Kidney (tissue), 14 donors: ENCODE measurements around the gene BABAM2. TPM values are rescaled to one million over a fixed set of nuclear protein-coding genes. Genes with fewer than 3 reads are reported as not detected.

Experiments used
- DNase-seq, 5 donors: peaks; one replicate each; pipeline ENCODE4 v3.0.0-alpha.2; 2013 to 2020
- FAIRE-seq: peaks from 2 replicates; lab custom pipeline; 2012; peaks lifted over from hg19 to GRCh38; lab: Jason Lieb, UNC
- H3K27ac ChIP-seq, 2 donors: one replicate each; pipeline ENCODE4 v1.7.0; 2013; ENCODE audit warnings: low read depth in 2 of 2, low read length in 2 of 2, inconsistent platforms in 1 of 2
- H3K27me3 ChIP-seq: one replicate; pipeline ENCODE4 v1.7.1; 2013; ENCODE audit warnings: low read length, inconsistent platforms; ENCODE audit not compliant: control insufficient read depth, insufficient read depth
- H3K36me3 ChIP-seq, 3 donors: one replicate each; pipeline versions ENCODE4 v1.7.0 to v1.7.1; 2013; ENCODE audit warnings: low read length in 3 of 3, control low read depth in 1 of 3, inconsistent platforms in 1 of 3; ENCODE audit not compliant: insufficient read depth in 3 of 3, control insufficient read depth in 2 of 3
- H3K4me1 ChIP-seq, 3 donors: one replicate each; pipeline versions ENCODE4 v1.7.0 to v1.7.1; 2013; ENCODE audit warnings: low read length in 3 of 3, inconsistent platforms in 1 of 3, low read depth in 1 of 3; ENCODE audit not compliant: control insufficient read depth in 2 of 3, insufficient read depth in 2 of 3
- H3K4me3 ChIP-seq, 3 donors: one replicate each; pipeline versions ENCODE4 v1.7.0 to v1.8.1; 2013; ENCODE audit warnings: low read length in 3 of 3, control low read depth in 1 of 3, inconsistent platforms in 1 of 3
- H3K9ac ChIP-seq, 3 donors: one replicate each; pipeline versions ENCODE4 v1.7.0 to v1.7.1; 2013; ENCODE audit warnings: low read length in 3 of 3, control low read depth in 1 of 3, inconsistent platforms in 1 of 3
- H3K9me3 ChIP-seq, 3 donors: one replicate each; pipeline versions ENCODE4 v1.7.0 to v1.7.1; 2013; ENCODE audit warnings: low read length in 3 of 3, control low read depth in 1 of 3, inconsistent platforms in 1 of 3; ENCODE audit not compliant: control insufficient read depth in 2 of 3, insufficient read depth in 1 of 3
- intact Hi-C: fragments of 100-400 bp; cut with DNase I; formaldehyde crosslinking; loops from one replicate; pipeline ENCODE4 v1.11.1; 2022
- polyA plus RNA-seq: library from polyadenylated mRNA; stranded (reverse); fragments of 350-450 nt; fragmentation: Illumina TruSeq; extraction: RNeasy Lipid Tissue Mini Kit (QIAGEN cat#74804); gene quantifications from one replicate; pipeline ENCODE4 v1.2.3, GENCODE V29; 2014; ENCODE audit warnings: low read depth, low replicate concordance; ENCODE audit not compliant: insufficient read depth
- total RNA-seq: library from RNA; stranded (reverse); fragmentation: NEBNext Ultra II Directional; extraction: Animal tissue kit (Norgen Biotek cat#: 25700); gene quantifications from one replicate; pipeline ENCODE4 v1.2.1, GENCODE V29; 2021
- TF ChIP-seq, protein P1 (sequence below): IDR thresholded peaks from 3 replicates; pipeline ENCODE4 v1.5.1; 2012; ENCODE audit warnings: mild to moderate bottlenecking, moderate library complexity, borderline replicate concordance; ENCODE audit not compliant: insufficient read depth; ENCODE audit errors: extremely low read depth
- donor health status: control.
- donor health status: control.
- donor health status: control.
- donor health status: control.
- donor health status: control.
- donor health status: DM: yes; HTN: yes; CAD: no.
- donor health status: Normal renal cell carcinoma (clear cell type).

The BABAM2 gene
- total and polyA plus RNA-seq, 2 donors from 2014 or later: 68.4 to 74.1 TPM

DNA sequence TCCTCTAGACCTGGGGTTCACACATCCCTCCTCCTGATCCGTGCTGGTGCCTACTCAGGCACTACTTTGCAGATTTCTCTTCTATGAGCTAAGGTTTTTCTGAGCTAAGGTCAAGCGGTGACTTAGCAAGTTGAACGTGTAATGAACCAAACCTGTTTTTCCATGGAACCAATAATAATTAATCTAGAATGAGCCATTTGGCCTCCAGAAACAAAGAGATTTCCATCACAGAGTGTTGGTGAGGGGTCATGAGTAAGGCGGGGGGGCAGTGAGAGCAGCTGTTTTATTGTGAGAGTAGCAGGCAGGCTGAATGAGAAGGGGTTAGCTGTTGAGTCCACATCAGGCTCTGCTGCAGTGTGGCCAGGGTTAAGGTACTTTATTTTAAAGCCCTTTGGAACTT is 390.1 kb downstream of the BABAM2 start:
- intact Hi-C loops: no loop called here
- no peak overlapping the region for H3K9ac ChIP-seq
- peak overlapping the region in 1 of 3 donors; percentile 14 for H3K4me3 ChIP-seq
- H3K36me3 ChIP-seq: no peaks in the 10 kb centered on the region
- peak; percentile 64 for FAIRE-seq
- peak in 4 of 5 donors; percentile 64 to 87 (median 74) for DNase-seq
- H3K27me3 ChIP-seq: no peaks in the 10 kb centered on the region
- TF ChIP-seq, protein P1, sequence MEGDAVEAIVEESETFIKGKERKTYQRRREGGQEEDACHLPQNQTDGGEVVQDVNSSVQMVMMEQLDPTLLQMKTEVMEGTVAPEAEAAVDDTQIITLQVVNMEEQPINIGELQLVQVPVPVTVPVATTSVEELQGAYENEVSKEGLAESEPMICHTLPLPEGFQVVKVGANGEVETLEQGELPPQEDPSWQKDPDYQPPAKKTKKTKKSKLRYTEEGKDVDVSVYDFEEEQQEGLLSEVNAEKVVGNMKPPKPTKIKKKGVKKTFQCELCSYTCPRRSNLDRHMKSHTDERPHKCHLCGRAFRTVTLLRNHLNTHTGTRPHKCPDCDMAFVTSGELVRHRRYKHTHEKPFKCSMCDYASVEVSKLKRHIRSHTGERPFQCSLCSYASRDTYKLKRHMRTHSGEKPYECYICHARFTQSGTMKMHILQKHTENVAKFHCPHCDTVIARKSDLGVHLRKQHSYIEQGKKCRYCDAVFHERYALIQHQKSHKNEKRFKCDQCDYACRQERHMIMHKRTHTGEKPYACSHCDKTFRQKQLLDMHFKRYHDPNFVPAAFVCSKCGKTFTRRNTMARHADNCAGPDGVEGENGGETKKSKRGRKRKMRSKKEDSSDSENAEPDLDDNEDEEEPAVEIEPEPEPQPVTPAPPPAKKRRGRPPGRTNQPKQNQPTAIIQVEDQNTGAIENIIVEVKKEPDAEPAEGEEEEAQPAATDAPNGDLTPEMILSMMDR: no peak
- peak overlapping the region; percentile 72 to 83 for H3K27ac ChIP-seq
- H3K4me1 ChIP-seq: peaks cover 0 to 4% (median 0%) of the 10 kb centered on the region in 3 donors
- no peaks in the 10 kb centered on the region for H3K9me3 ChIP-seq

DNA sequence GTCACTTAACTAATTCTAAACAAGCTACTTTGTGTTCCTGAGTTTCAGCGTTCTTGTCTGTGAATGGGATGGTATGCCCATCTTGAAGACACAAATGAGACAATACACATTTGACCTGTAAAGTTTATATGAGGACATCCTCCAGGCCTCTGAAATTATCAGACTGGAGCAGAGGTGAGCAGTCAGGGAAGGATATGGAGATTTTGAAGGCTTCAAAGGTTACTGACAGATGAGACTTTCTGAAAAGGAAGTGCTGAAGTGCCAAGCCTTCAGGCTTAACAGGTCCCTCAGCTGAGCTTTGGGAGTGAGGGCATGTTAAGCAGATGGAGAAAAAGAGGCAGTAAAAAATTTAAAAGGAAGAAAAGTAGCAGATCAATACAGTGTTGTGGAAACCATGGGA is 391.2 kb downstream of the BABAM2 start:
- Histone ChIP-seq H3K4me3 (no peak overlapping the region), H3K36me3 (no peaks in the 10 kb centered on the region), H3K9me3 (no peaks in the 10 kb centered on the region), H3K4me1 (peaks cover 0 to 8% (median 0%) of the 10 kb centered on the region in 3 donors), H3K27ac (peak overlapping the region; percentile 69 to 72), H3K9ac (no peak overlapping the region), H3K27me3 (no peaks in the 10 kb centered on the region)
- DNase-seq: no peak
- intact Hi-C loops: no loop called here
- FAIRE-seq: no peak
- TF ChIP-seq, protein P1: no peak

DNA sequence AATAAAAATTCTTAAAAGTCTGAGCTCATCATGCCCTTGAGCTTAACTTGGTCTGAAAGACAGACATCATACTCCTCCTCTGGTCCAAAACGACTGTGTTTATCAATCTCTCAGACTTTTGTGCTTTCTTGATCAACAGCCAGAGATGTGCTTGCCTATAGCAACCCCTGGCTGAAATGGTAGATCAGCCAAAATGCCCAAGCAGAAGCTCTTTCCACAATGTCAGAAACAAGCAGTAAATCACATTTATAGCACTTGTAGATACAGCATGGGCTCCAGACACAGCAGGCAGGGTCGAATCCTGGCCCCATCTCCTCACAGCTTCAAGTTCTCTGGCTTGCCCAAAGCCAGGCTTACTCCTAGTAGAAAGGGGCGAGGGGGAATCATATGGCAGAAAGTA is 391.7 kb downstream of the BABAM2 start:
- DNase-seq: no peak
- no peak overlapping the region for H3K9ac ChIP-seq
- FAIRE-seq: no peak
- intact Hi-C loops: no loop called here
- H3K4me1 ChIP-seq: peaks cover 0 to 8% (median 0%) of the 10 kb centered on the region in 3 donors
- H3K27ac ChIP-seq: peak overlapping the region; percentile 26 to 72
- no peaks in the 10 kb centered on the region for H3K9me3 ChIP-seq
- TF ChIP-seq, protein P1: no peak
- H3K27me3 ChIP-seq: no peaks in the 10 kb centered on the region
- no peak overlapping the region for H3K4me3 ChIP-seq
- no peaks in the 10 kb centered on the region for H3K36me3 ChIP-seq
